ENCODE measurements around the gene DNAAF5. TPM values are rescaled to one million over a fixed set of nuclear protein-coding genes. Genes with fewer than 3 reads are reported as not detected.

DNAAF5 gene
- total and polyA plus RNA-seq, 12 donors = 10.4 to 30.0 (median 24.7) TPM

GRCh38 chr7:832167-832967 lies 105.9 kb downstream of the DNAAF5 start, which contains the start of gene SUN1:
Gene SUN1 (plus strand): TSS chr7:832476. CDS start chr7:832525, 49 bp downstream.
- H3K4me3 ChIP-seq = peak within 1 kb of the TSS in 9 of 10 donors; percentile 0 to 36 (median 31)
- ATAC-seq (peak in 7 of 8 donors; percentile 2 to 55 (median 33)), DNase-seq (no peak)
- WGBS, 2 donors = 40 to 53% methylated on average over 24 of the region's 24 CpGs
- peak in 3 of 9 donors; percentile 10 to 29 (median 18) for TF ChIP-seq CTCF (IDR thresholded peaks at IDR 0.05)
- no peaks in the 10 kb centered on the region for H3K9me3 ChIP-seq
- H3K27ac ChIP-seq = peak within 1 kb of the TSS; percentile 78 to 97 (median 92)
- H3K27me3 ChIP-seq = no peaks in the 10 kb centered on the region
- H3K36me3 ChIP-seq = peaks cover 0 to 33% (median 0%) of the 10 kb centered on the region in 9 donors
- intact Hi-C loops (cut with DNase I) = loop anchor here in 5 of 10 donors (5.0 to 10.0 kb wide), 4 partner anchors 35 to 48 kb away; no protein-coding TSS in a partner anchor
- peaks cover 43 to 100% (median 76%) of the 10 kb centered on the region in 9 donors for H3K4me1 ChIP-seq

GRCh38 chr7:832968-833424 lies 106.5 kb downstream of the DNAAF5 start:
- Histone ChIP-seq H3K9me3 (no peaks in the 10 kb centered on the region), H3K4me3 (peak overlapping the region in 2 of 10 donors; percentile 34 to 36), H3K27me3 (no peaks in the 10 kb centered on the region), H3K27ac (peak overlapping the region; percentile 78 to 97 (median 92)), H3K36me3 (peaks cover 0 to 37% (median 0%) of the 10 kb centered on the region in 9 donors), H3K4me1 (peaks cover 43 to 100% (median 79%) of the 10 kb centered on the region in 9 donors)
- intact Hi-C loops (cut with DNase I) = loop anchor here in 5 of 10 donors (5.0 to 10.0 kb wide), 4 partner anchors 34 to 48 kb away; no protein-coding TSS in a partner anchor
- ATAC-seq (no peak), DNase-seq (no peak)
- no peak for TF ChIP-seq CTCF (IDR thresholded peaks at IDR 0.05)
- 86 to 88% methylated on average over 15 of the region's 15 CpGs for WGBS, 2 donors

GRCh38 chr7:833601-834258 lies 107.2 kb downstream of the DNAAF5 start:
- Histone ChIP-seq H3K27ac (peak overlapping the region in 9 of 10 donors; percentile 79 to 97 (median 92)), H3K36me3 (peaks cover 0 to 42% (median 0%) of the 10 kb centered on the region in 9 donors), H3K9me3 (no peaks in the 10 kb centered on the region), H3K27me3 (no peaks in the 10 kb centered on the region), H3K4me3 (no peak overlapping the region), H3K4me1 (peaks cover 40 to 100% (median 81%) of the 10 kb centered on the region in 9 donors)
- intact Hi-C loops (cut with DNase I) = loop anchor here in 5 of 10 donors (5.0 to 10.0 kb wide), 4 partner anchors 34 to 49 kb away; no protein-coding TSS in a partner anchor
- WGBS, 2 donors = 77 to 80% methylated on average over 8 of the region's 8 CpGs
- DNase-seq (no peak), ATAC-seq (no peak)
- no peak for TF ChIP-seq CTCF (IDR thresholded peaks at IDR 0.05)

GRCh38 chr7:834277-834676 lies 107.8 kb downstream of the DNAAF5 start:
- H3K27ac ChIP-seq = peak overlapping the region in 9 of 10 donors; percentile 5 to 97 (median 92)
- H3K4me3 ChIP-seq = no peak overlapping the region
- DNase-seq = no peak
- intact Hi-C loops (cut with DNase I) = loop anchor here in 5 of 10 donors (5.0 to 10.0 kb wide), 4 partner anchors 33 to 49 kb away; no protein-coding TSS in a partner anchor
- ATAC-seq = no peak
- H3K36me3 ChIP-seq = peaks cover 0 to 47% (median 5%) of the 10 kb centered on the region in 9 donors
- H3K27me3 ChIP-seq = no peaks in the 10 kb centered on the region
- WGBS, 2 donors = 82 to 91% methylated on average over 12 of the region's 12 CpGs
- H3K9me3 ChIP-seq = no peaks in the 10 kb centered on the region
- no peak for TF ChIP-seq CTCF (IDR thresholded peaks at IDR 0.05)
- peaks cover 40 to 99% (median 79%) of the 10 kb centered on the region in 9 donors for H3K4me1 ChIP-seq

Measured in heart right ventricle (tissue), 16 donors.